H1 (cell line): ENCODE measurements around the gene SASS6. TPM values are rescaled to one million over a fixed set of nuclear protein-coding genes. Genes with fewer than 3 reads are reported as not detected.

Experiments
- CHD1 ChIP-seq: IDR thresholded peaks from 2 replicates; pipeline ENCODE4 v1.6.1; 2012; ENCODE audit warnings: low read depth, low read length, improper control_type of control experiment
- EP300 ChIP-seq, 2 experiments: IDR thresholded peaks; 1 replicate in 1 of 2; 2 replicates in 1 of 2; pipeline ENCODE4 v1.6.1; 2011 to 2012; ENCODE audit warnings: low read depth in 2 of 2, low read length in 2 of 2, mild to moderate bottlenecking in 2 of 2, borderline replicate concordance in 1 of 2, inconsistent platforms in 1 of 2, moderate library complexity in 1 of 2
- GTF2F1 ChIP-seq: IDR thresholded peaks from 2 replicates; pipeline ENCODE4 v1.6.1; 2012; ENCODE audit warnings: low read depth, low read length, improper control_type of control experiment, borderline replicate concordance
- HDAC2 ChIP-seq, 2 experiments: fragments of 300-600 bp in 1 of 2; sonication (generic) in 1 of 2; IDR thresholded peaks; 2 replicates each; pipeline ENCODE4 v1.6.1; 2011 to 2012; ENCODE audit warnings: low read depth in 2 of 2, low read length in 2 of 2, mild to moderate bottlenecking in 2 of 2, moderate library complexity in 2 of 2, borderline replicate concordance in 1 of 2, inconsistent platforms in 1 of 2
- HDAC6 ChIP-seq: IDR thresholded peaks from one replicate; pipeline ENCODE4 v1.7.1; 2012; ENCODE audit warnings: low read depth, mild to moderate bottlenecking, inconsistent platforms, low read length, moderate library complexity
- PHF8 ChIP-seq: fragments of 200-600 bp; sonication (generic); conservative IDR thresholded peaks from 2 replicates; pipeline ENCODE4 v1.7.1; 2012; ENCODE audit warnings: low read depth, mild to moderate bottlenecking, inconsistent platforms, low read length, moderate library complexity
- SP1 ChIP-seq: IDR thresholded peaks from 2 replicates; pipeline ENCODE4 v1.6.1; 2011; ENCODE audit warnings: low read depth, low read length
- SRF ChIP-seq: IDR thresholded peaks from 2 replicates; pipeline ENCODE4 v1.6.1; 2011; ENCODE audit warnings: mild to moderate bottlenecking, low read depth, low read length, moderate library complexity
- polyA plus RNA-seq, 7 experiments: library from polyadenylated mRNA; depleted of rRNA in 3 of 7; stranded (reverse) in 5 of 7; unstranded in 2 of 7; fragments of >200 nt in 5 of 7; fragments of 200-250 nt in 2 of 7; gene quantifications; 1 replicate in 5 of 7; 2 replicates in 1 of 7; 4 replicates in 1 of 7; pipeline versions ENCODE4 v1.2.1 to v1.2.3, GENCODE V29; 2011 to 2013; ENCODE audit warnings: missing spikeins in 2 of 7, mixed read lengths in 2 of 7
- total RNA-seq: library from RNA; stranded (reverse); fragmentation: NEBNext Ultra II Directional; extraction: Animal tissue kit (Norgen Biotek cat#: 25700); gene quantifications from 2 replicates; pipeline ENCODE4 v1.2.1, GENCODE V29; 2021
- TF ChIP-seq, protein P1 (sequence below): fragments of 300-600 bp; sonication (generic); IDR thresholded peaks from 2 replicates; pipeline ENCODE4 v1.7.1; 2012; ENCODE audit warnings: low read length, moderate library complexity, mild to moderate bottlenecking, inconsistent platforms; ENCODE audit not compliant: insufficient replicate concordance

The SASS6 gene
- total and polyA plus RNA-seq, 2 of the 8 experiments (the other 6 are each of a cell fraction or from before 2014, with no cell fraction given) = 1.2 to 13.8 TPM

- TF ChIP-seq, protein P1, sequence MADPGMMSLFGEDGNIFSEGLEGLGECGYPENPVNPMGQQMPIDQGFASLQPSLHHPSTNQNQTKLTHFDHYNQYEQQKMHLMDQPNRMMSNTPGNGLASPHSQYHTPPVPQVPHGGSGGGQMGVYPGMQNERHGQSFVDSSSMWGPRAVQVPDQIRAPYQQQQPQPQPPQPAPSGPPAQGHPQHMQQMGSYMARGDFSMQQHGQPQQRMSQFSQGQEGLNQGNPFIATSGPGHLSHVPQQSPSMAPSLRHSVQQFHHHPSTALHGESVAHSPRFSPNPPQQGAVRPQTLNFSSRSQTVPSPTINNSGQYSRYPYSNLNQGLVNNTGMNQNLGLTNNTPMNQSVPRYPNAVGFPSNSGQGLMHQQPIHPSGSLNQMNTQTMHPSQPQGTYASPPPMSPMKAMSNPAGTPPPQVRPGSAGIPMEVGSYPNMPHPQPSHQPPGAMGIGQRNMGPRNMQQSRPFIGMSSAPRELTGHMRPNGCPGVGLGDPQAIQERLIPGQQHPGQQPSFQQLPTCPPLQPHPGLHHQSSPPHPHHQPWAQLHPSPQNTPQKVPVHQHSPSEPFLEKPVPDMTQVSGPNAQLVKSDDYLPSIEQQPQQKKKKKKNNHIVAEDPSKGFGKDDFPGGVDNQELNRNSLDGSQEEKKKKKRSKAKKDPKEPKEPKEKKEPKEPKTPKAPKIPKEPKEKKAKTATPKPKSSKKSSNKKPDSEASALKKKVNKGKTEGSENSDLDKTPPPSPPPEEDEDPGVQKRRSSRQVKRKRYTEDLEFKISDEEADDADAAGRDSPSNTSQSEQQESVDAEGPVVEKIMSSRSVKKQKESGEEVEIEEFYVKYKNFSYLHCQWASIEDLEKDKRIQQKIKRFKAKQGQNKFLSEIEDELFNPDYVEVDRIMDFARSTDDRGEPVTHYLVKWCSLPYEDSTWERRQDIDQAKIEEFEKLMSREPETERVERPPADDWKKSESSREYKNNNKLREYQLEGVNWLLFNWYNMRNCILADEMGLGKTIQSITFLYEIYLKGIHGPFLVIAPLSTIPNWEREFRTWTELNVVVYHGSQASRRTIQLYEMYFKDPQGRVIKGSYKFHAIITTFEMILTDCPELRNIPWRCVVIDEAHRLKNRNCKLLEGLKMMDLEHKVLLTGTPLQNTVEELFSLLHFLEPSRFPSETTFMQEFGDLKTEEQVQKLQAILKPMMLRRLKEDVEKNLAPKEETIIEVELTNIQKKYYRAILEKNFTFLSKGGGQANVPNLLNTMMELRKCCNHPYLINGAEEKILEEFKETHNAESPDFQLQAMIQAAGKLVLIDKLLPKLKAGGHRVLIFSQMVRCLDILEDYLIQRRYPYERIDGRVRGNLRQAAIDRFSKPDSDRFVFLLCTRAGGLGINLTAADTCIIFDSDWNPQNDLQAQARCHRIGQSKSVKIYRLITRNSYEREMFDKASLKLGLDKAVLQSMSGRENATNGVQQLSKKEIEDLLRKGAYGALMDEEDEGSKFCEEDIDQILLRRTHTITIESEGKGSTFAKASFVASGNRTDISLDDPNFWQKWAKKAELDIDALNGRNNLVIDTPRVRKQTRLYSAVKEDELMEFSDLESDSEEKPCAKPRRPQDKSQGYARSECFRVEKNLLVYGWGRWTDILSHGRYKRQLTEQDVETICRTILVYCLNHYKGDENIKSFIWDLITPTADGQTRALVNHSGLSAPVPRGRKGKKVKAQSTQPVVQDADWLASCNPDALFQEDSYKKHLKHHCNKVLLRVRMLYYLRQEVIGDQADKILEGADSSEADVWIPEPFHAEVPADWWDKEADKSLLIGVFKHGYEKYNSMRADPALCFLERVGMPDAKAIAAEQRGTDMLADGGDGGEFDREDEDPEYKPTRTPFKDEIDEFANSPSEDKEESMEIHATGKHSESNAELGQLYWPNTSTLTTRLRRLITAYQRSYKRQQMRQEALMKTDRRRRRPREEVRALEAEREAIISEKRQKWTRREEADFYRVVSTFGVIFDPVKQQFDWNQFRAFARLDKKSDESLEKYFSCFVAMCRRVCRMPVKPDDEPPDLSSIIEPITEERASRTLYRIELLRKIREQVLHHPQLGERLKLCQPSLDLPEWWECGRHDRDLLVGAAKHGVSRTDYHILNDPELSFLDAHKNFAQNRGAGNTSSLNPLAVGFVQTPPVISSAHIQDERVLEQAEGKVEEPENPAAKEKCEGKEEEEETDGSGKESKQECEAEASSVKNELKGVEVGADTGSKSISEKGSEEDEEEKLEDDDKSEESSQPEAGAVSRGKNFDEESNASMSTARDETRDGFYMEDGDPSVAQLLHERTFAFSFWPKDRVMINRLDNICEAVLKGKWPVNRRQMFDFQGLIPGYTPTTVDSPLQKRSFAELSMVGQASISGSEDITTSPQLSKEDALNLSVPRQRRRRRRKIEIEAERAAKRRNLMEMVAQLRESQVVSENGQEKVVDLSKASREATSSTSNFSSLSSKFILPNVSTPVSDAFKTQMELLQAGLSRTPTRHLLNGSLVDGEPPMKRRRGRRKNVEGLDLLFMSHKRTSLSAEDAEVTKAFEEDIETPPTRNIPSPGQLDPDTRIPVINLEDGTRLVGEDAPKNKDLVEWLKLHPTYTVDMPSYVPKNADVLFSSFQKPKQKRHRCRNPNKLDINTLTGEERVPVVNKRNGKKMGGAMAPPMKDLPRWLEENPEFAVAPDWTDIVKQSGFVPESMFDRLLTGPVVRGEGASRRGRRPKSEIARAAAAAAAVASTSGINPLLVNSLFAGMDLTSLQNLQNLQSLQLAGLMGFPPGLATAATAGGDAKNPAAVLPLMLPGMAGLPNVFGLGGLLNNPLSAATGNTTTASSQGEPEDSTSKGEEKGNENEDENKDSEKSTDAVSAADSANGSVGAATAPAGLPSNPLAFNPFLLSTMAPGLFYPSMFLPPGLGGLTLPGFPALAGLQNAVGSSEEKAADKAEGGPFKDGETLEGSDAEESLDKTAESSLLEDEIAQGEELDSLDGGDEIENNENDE = no peak
- TF ChIP-seq HDAC2 (IDR thresholded peaks at IDR 0.05; ENCODE audit: borderline replicate concordance in 1 of 2, low read depth in 2 of 2, low read length in 2 of 2) (no peak), PHF8 (no peak), EP300 (IDR thresholded peaks at IDR 0.05; ENCODE audit: borderline replicate concordance in 1 of 2, low read depth in 2 of 2, low read length in 2 of 2) (no peak), SP1 (no peak), GTF2F1 (no peak), SRF (no peak), CHD1 (no peak), HDAC6 (no peak)
- TF ChIP-seq, all 59 proteins: peak for 0
Measured at GRCh38 chr1:100146958-100147357, 14.2 kb upstream of the SASS6 start (continued).
